ENCODE data around the gene RPP40.

The RPP40 gene

GRCh38 chr6:4970739-4971395 lies 33.0 kb downstream of the RPP40 start:
- Histone ChIP-seq H3K4me3 (ENCODE audit: low read depth, low read length) (no peak overlapping the region), H3K9ac (ENCODE audit: low read length) (no peak overlapping the region), H3K36me3 (ENCODE audit: control insufficient read depth, insufficient read depth, low read length) (no peaks in the 10 kb centered on the region), H3K9me3 (ENCODE audit: control insufficient read depth, insufficient read depth, low read depth, low read length) (no peaks in the 10 kb centered on the region), H3K4me1 (ENCODE audit: control insufficient read depth, insufficient read depth, low read length) (peaks cover 26% of the 10 kb centered on the region), H3K27ac (ENCODE audit: low read depth, low read length) (no peak overlapping the region), H3K27me3 (ENCODE audit: control insufficient read depth, insufficient read depth, low read length) (no peaks in the 10 kb centered on the region)

GRCh38 chr6:4969609-4970285 lies 34.1 kb downstream of the RPP40 start:
- Histone ChIP-seq H3K27ac (ENCODE audit: low read depth, low read length) (no peak overlapping the region), H3K27me3 (ENCODE audit: control insufficient read depth, insufficient read depth, low read length) (no peaks in the 10 kb centered on the region), H3K9me3 (ENCODE audit: control insufficient read depth, insufficient read depth, low read depth, low read length) (no peaks in the 10 kb centered on the region), H3K4me3 (ENCODE audit: low read depth, low read length) (no peak overlapping the region), H3K9ac (ENCODE audit: low read length) (no peak overlapping the region), H3K4me1 (ENCODE audit: control insufficient read depth, insufficient read depth, low read length) (peaks cover 31% of the 10 kb centered on the region), H3K36me3 (ENCODE audit: control insufficient read depth, insufficient read depth, low read length) (no peaks in the 10 kb centered on the region)

GRCh38 chr6:4967301-4968030 lies 36.4 kb downstream of the RPP40 start:
- Histone ChIP-seq H3K4me1 (ENCODE audit: control insufficient read depth, insufficient read depth, low read length) (peaks cover 15% of the 10 kb centered on the region; the same call in 1 of the 2 replicates), H3K9ac (ENCODE audit: low read length) (no peak overlapping the region), H3K27ac (ENCODE audit: low read depth, low read length) (no peak overlapping the region), H3K4me3 (ENCODE audit: low read depth, low read length) (no peak overlapping the region), H3K36me3 (ENCODE audit: control insufficient read depth, insufficient read depth, low read length) (no peaks in the 10 kb centered on the region), H3K27me3 (ENCODE audit: control insufficient read depth, insufficient read depth, low read length) (no peaks in the 10 kb centered on the region), H3K9me3 (ENCODE audit: control insufficient read depth, insufficient read depth, low read depth, low read length) (no peaks in the 10 kb centered on the region)

- Histone ChIP-seq H3K4me3 (ENCODE audit: low read depth, low read length) (no peak overlapping the region), H3K36me3 (ENCODE audit: control insufficient read depth, insufficient read depth, low read length) (no peaks in the 10 kb centered on the region), H3K4me1 (ENCODE audit: control insufficient read depth, insufficient read depth, low read length) (peaks cover 12% of the 10 kb centered on the region; the same call in 1 of the 2 replicates), H3K27ac (ENCODE audit: low read depth, low read length) (no peak overlapping the region), H3K9me3 (ENCODE audit: control insufficient read depth, insufficient read depth, low read depth, low read length) (no peaks in the 10 kb centered on the region), H3K9ac (ENCODE audit: low read length) (no peak overlapping the region), H3K27me3 (ENCODE audit: control insufficient read depth, insufficient read depth, low read length) (no peaks in the 10 kb centered on the region)
Observed at GRCh38 chr6:4965562-4966389, 38.1 kb downstream of the RPP40 start.

- no peaks in the 10 kb centered on the region for H3K36me3 ChIP-seq (ENCODE audit: control insufficient read depth, insufficient read depth, low read length)
- H3K4me3 ChIP-seq (ENCODE audit: low read depth, low read length) = no peak overlapping the region
Observed at GRCh38 chr6:4964675-4965561, 38.9 kb downstream of the RPP40 start.

GRCh38 chr6:4962905-4963304 lies 40.9 kb downstream of the RPP40 start:
- Histone ChIP-seq H3K4me1 (ENCODE audit: control insufficient read depth, insufficient read depth, low read length) (peaks cover 10% of the 10 kb centered on the region; the same call in 1 of the 2 replicates), H3K27me3 (ENCODE audit: control insufficient read depth, insufficient read depth, low read length) (no peaks in the 10 kb centered on the region), H3K36me3 (ENCODE audit: control insufficient read depth, insufficient read depth, low read length) (no peaks in the 10 kb centered on the region), H3K27ac (ENCODE audit: low read depth, low read length) (no peak overlapping the region), H3K4me3 (ENCODE audit: low read depth, low read length) (no peak overlapping the region), H3K9me3 (ENCODE audit: control insufficient read depth, insufficient read depth, low read depth, low read length) (no peaks in the 10 kb centered on the region), H3K9ac (ENCODE audit: low read length) (no peak overlapping the region)

More at GRCh38 chr6:4964675-4965561, 38.9 kb downstream of the RPP40 start:
- H3K9ac ChIP-seq (ENCODE audit: low read length) = no peak overlapping the region
- H3K27me3 ChIP-seq (ENCODE audit: control insufficient read depth, insufficient read depth, low read length) = no peaks in the 10 kb centered on the region
- H3K4me1 ChIP-seq (ENCODE audit: control insufficient read depth, insufficient read depth, low read length) = peaks cover 10% of the 10 kb centered on the region; the same call in 1 of the 2 replicates
- no peaks in the 10 kb centered on the region for H3K9me3 ChIP-seq (ENCODE audit: control insufficient read depth, insufficient read depth, low read depth, low read length)
- no peak overlapping the region for H3K27ac ChIP-seq (ENCODE audit: low read depth, low read length)

- H3K27me3 ChIP-seq (ENCODE audit: control insufficient read depth, insufficient read depth, low read length) = no peaks in the 10 kb centered on the region
- H3K9ac ChIP-seq (ENCODE audit: low read length) = no peak overlapping the region
- peaks cover 10% of the 10 kb centered on the region; the same call in 1 of the 2 replicates for H3K4me1 ChIP-seq (ENCODE audit: control insufficient read depth, insufficient read depth, low read length)
- no peaks in the 10 kb centered on the region for H3K9me3 ChIP-seq (ENCODE audit: control insufficient read depth, insufficient read depth, low read depth, low read length)
- H3K4me3 ChIP-seq (ENCODE audit: low read depth, low read length) = no peak overlapping the region
- no peak overlapping the region for H3K27ac ChIP-seq (ENCODE audit: low read depth, low read length)
- H3K36me3 ChIP-seq (ENCODE audit: control insufficient read depth, insufficient read depth, low read length) = no peaks in the 10 kb centered on the region
Observed at GRCh38 chr6:4961322-4962168, 42.3 kb downstream of the RPP40 start.

GRCh38 chr6:4958624-4959023 lies 45.2 kb downstream of the RPP40 start:
- no peaks in the 10 kb centered on the region for H3K9me3 ChIP-seq (ENCODE audit: control insufficient read depth, insufficient read depth, low read depth, low read length)
- no peaks in the 10 kb centered on the region for H3K4me1 ChIP-seq (ENCODE audit: control insufficient read depth, insufficient read depth, low read length)
- no peak overlapping the region for H3K27ac ChIP-seq (ENCODE audit: low read depth, low read length)
- no peaks in the 10 kb centered on the region for H3K27me3 ChIP-seq (ENCODE audit: control insufficient read depth, insufficient read depth, low read length)
- no peak overlapping the region for H3K4me3 ChIP-seq (ENCODE audit: low read depth, low read length)
- peaks cover 19% of the 10 kb centered on the region for H3K36me3 ChIP-seq (ENCODE audit: control insufficient read depth, insufficient read depth, low read length)
- H3K9ac ChIP-seq (ENCODE audit: low read length) = no peak overlapping the region

- H3K36me3 ChIP-seq (ENCODE audit: control insufficient read depth, insufficient read depth, low read length) = peaks cover 25% of the 10 kb centered on the region
- no peaks in the 10 kb centered on the region for H3K4me1 ChIP-seq (ENCODE audit: control insufficient read depth, insufficient read depth, low read length)
- no peak overlapping the region for H3K4me3 ChIP-seq (ENCODE audit: low read depth, low read length)
- H3K9me3 ChIP-seq (ENCODE audit: control insufficient read depth, insufficient read depth, low read depth, low read length) = no peaks in the 10 kb centered on the region
- no peak overlapping the region for H3K27ac ChIP-seq (ENCODE audit: low read depth, low read length)
- no peaks in the 10 kb centered on the region for H3K27me3 ChIP-seq (ENCODE audit: control insufficient read depth, insufficient read depth, low read length)
- H3K9ac ChIP-seq (ENCODE audit: low read length) = no peak overlapping the region
Observed at GRCh38 chr6:4957521-4958231, 46.2 kb downstream of the RPP40 start.

Data from HUES6 (cell line).